ENCODE measurements around the gene SPATA22. TPM values are rescaled to one million over a fixed set of nuclear protein-coding genes. Genes with fewer than 3 reads are reported as not detected.

SPATA22 gene
- total RNA-seq, 1 donor = 2.2 TPM

- Histone ChIP-seq H3K79me2 (ENCODE audit: insufficient read depth, low read length) (no peaks in the 10 kb centered on the region), H3K9me3 (ENCODE audit: low read depth, low read length) (no peaks in the 10 kb centered on the region), H3K4me2 (ENCODE audit: insufficient read depth, low read length) (no peak overlapping the region), H3K4me1 (ENCODE audit: insufficient read depth, low read length) (no peaks in the 10 kb centered on the region), H3K4me3 (ENCODE audit: insufficient read depth, low read length) (no peak overlapping the region), H4K20me1 (ENCODE audit: insufficient read depth, low read length) (no peaks in the 10 kb centered on the region), H3K27ac (ENCODE audit: low read depth, low read length) (no peak overlapping the region), H2AFZ (ENCODE audit: low read length) (no peak overlapping the region), H3K27me3 (ENCODE audit: insufficient read depth, low read length) (no peaks in the 10 kb centered on the region), H3K36me3 (ENCODE audit: insufficient read depth, low read length) (no peaks in the 10 kb centered on the region)
- TF ChIP-seq, protein P1, sequence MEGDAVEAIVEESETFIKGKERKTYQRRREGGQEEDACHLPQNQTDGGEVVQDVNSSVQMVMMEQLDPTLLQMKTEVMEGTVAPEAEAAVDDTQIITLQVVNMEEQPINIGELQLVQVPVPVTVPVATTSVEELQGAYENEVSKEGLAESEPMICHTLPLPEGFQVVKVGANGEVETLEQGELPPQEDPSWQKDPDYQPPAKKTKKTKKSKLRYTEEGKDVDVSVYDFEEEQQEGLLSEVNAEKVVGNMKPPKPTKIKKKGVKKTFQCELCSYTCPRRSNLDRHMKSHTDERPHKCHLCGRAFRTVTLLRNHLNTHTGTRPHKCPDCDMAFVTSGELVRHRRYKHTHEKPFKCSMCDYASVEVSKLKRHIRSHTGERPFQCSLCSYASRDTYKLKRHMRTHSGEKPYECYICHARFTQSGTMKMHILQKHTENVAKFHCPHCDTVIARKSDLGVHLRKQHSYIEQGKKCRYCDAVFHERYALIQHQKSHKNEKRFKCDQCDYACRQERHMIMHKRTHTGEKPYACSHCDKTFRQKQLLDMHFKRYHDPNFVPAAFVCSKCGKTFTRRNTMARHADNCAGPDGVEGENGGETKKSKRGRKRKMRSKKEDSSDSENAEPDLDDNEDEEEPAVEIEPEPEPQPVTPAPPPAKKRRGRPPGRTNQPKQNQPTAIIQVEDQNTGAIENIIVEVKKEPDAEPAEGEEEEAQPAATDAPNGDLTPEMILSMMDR (IDR thresholded peaks at IDR 0.05; ENCODE audit: extremely low read depth, low read depth, low read length) = no peak
- DNase-seq (ENCODE audit: insufficient read length, low spot score, missing footprints) = no peak
Measured at GRCh38 chr17:3482852-3483251, 11.2 kb upstream of the SPATA22 start.

GRCh38 chr17:3479988-3480387, 8.4 kb upstream of the SPATA22 start:
- Histone ChIP-seq H3K4me2 (ENCODE audit: insufficient read depth, low read length) (no peak overlapping the region), H3K4me3 (ENCODE audit: insufficient read depth, low read length) (no peak overlapping the region), H3K4me1 (ENCODE audit: insufficient read depth, low read length) (no peaks in the 10 kb centered on the region), H3K36me3 (ENCODE audit: insufficient read depth, low read length) (no peaks in the 10 kb centered on the region), H3K27me3 (ENCODE audit: insufficient read depth, low read length) (no peaks in the 10 kb centered on the region), H4K20me1 (ENCODE audit: insufficient read depth, low read length) (no peaks in the 10 kb centered on the region), H3K27ac (ENCODE audit: low read depth, low read length) (no peak overlapping the region), H3K79me2 (ENCODE audit: insufficient read depth, low read length) (no peaks in the 10 kb centered on the region), H3K9me3 (ENCODE audit: low read depth, low read length) (no peaks in the 10 kb centered on the region), H2AFZ (ENCODE audit: low read length) (no peak overlapping the region)
- no peak for DNase-seq (ENCODE audit: insufficient read length, low spot score, missing footprints)
- TF ChIP-seq, protein P1 (IDR thresholded peaks at IDR 0.05; ENCODE audit: extremely low read depth, low read depth, low read length) = no peak

GRCh38 chr17:3475812-3476610, 4.4 kb upstream of the SPATA22 start, which contains the start of gene ASPA:
Gene ASPA (plus strand): TSS chr17:3475997. CDS start chr17:3476160, 163 bp downstream.
- Histone ChIP-seq H3K4me3 (ENCODE audit: insufficient read depth, low read length) (peak within 1 kb of the TSS; percentile 76), H3K27me3 (ENCODE audit: insufficient read depth, low read length) (no peaks in the 10 kb centered on the region), H3K79me2 (ENCODE audit: insufficient read depth, low read length) (no peaks in the 10 kb centered on the region), H2AFZ (ENCODE audit: low read length) (peak within 1 kb of the TSS; percentile 82), H3K27ac (ENCODE audit: low read depth, low read length) (no peak within 1 kb of the TSS), H4K20me1 (ENCODE audit: insufficient read depth, low read length) (no peaks in the 10 kb centered on the region), H3K36me3 (ENCODE audit: insufficient read depth, low read length) (no peaks in the 10 kb centered on the region), H3K4me2 (ENCODE audit: insufficient read depth, low read length) (peak within 1 kb of the TSS; percentile 83), H3K9me3 (ENCODE audit: low read depth, low read length) (no peaks in the 10 kb centered on the region), H3K4me1 (ENCODE audit: insufficient read depth, low read length) (no peaks in the 10 kb centered on the region)
- TF ChIP-seq, protein P1 (IDR thresholded peaks at IDR 0.05; ENCODE audit: extremely low read depth, low read depth, low read length) = no peak
- no peak for DNase-seq (ENCODE audit: insufficient read length, low spot score, missing footprints)

GRCh38 chr17:3475251-3475685, 3.6 kb upstream of the SPATA22 start:
- Histone ChIP-seq H3K9me3 (ENCODE audit: low read depth, low read length) (no peaks in the 10 kb centered on the region), H2AFZ (ENCODE audit: low read length) (no peak overlapping the region), H3K27me3 (ENCODE audit: insufficient read depth, low read length) (no peaks in the 10 kb centered on the region), H3K4me3 (ENCODE audit: insufficient read depth, low read length) (no peak overlapping the region), H3K79me2 (ENCODE audit: insufficient read depth, low read length) (no peaks in the 10 kb centered on the region), H3K36me3 (ENCODE audit: insufficient read depth, low read length) (no peaks in the 10 kb centered on the region), H3K4me1 (ENCODE audit: insufficient read depth, low read length) (no peaks in the 10 kb centered on the region), H3K4me2 (ENCODE audit: insufficient read depth, low read length) (peak overlapping the region; percentile 83), H4K20me1 (ENCODE audit: insufficient read depth, low read length) (no peaks in the 10 kb centered on the region), H3K27ac (ENCODE audit: low read depth, low read length) (no peak overlapping the region)
- DNase-seq (ENCODE audit: insufficient read length, low spot score, missing footprints) = no peak
- TF ChIP-seq, protein P1 (IDR thresholded peaks at IDR 0.05; ENCODE audit: extremely low read depth, low read depth, low read length) = no peak
